Calu3 (cell line): Measurements from ENCODE around the gene INSYN2A. TPM values are rescaled to one million over a fixed set of nuclear protein-coding genes. Genes with fewer than 3 reads are reported as not detected.

Experiments used
- BruUV-seq: library from RNA; stranded (reverse); fragments of 400-500 nt; replicated peaks from 2 replicates; lab custom pipeline; 2021; lab: Mats Ljungman, UMichigan
- CTCF ChIA-PET: fragments of 300-600 bp; sonication (Branson Sonifier 250); formaldehyde crosslinking; loops from one replicate; lab custom pipeline; 2022; ENCODE audit warnings: antibody characterized with exemption; lab: Charles Lee
- DNase-seq: peaks from one replicate; pipeline ENCODE4 v3.0.0; 2022
- H3K27ac Mint-ChIP-seq: one replicate; pipeline ENCODE4 v1.8.0; 2022; ENCODE audit warnings: mixed read lengths; ENCODE audit not compliant: unreplicated experiment
- H3K27me3 Mint-ChIP-seq: one replicate; pipeline ENCODE4 v1.8.0; 2022; ENCODE audit warnings: mixed read lengths; ENCODE audit not compliant: unreplicated experiment
- H3K36me3 Mint-ChIP-seq: one replicate; pipeline ENCODE4 v1.8.0; 2022; ENCODE audit warnings: mild to moderate bottlenecking, moderate library complexity, mixed read lengths; ENCODE audit not compliant: insufficient read depth, unreplicated experiment
- H3K4me1 Mint-ChIP-seq: one replicate; pipeline ENCODE4 v1.8.0; 2022; ENCODE audit warnings: mild to moderate bottlenecking, low read depth, mixed read lengths; ENCODE audit not compliant: unreplicated experiment
- H3K4me3 Mint-ChIP-seq: one replicate; pipeline ENCODE4 v1.8.0; 2022; ENCODE audit warnings: mild to moderate bottlenecking, low read depth, moderate library complexity, mixed read lengths; ENCODE audit not compliant: unreplicated experiment
- H3K9me3 Mint-ChIP-seq: one replicate; pipeline ENCODE4 v1.8.0; 2022; ENCODE audit warnings: low read depth, mixed read lengths; ENCODE audit not compliant: unreplicated experiment
- intact Hi-C: fragments of 100-400 bp; cut with micrococcal nuclease; formaldehyde crosslinking; loops from one replicate; pipeline ENCODE4 v1.10.0; 2022; ENCODE audit not compliant: unreplicated experiment
- total RNA-seq: library from RNA; stranded (reverse); gene quantifications from 2 replicates; pipeline ENCODE4 v1.2.3, GENCODE V29; 2022
- TF ChIP-seq, protein P1 (sequence below): fragments of 200-600 bp; IDR thresholded peaks from one replicate; pipeline ENCODE4 v1.8.0; 2022; ENCODE audit warnings: antibody characterized with exemption; ENCODE audit not compliant: unreplicated experiment

INSYN2A gene
- total RNA-seq, 1 experiment from 2014 or later = not detected

DNA sequence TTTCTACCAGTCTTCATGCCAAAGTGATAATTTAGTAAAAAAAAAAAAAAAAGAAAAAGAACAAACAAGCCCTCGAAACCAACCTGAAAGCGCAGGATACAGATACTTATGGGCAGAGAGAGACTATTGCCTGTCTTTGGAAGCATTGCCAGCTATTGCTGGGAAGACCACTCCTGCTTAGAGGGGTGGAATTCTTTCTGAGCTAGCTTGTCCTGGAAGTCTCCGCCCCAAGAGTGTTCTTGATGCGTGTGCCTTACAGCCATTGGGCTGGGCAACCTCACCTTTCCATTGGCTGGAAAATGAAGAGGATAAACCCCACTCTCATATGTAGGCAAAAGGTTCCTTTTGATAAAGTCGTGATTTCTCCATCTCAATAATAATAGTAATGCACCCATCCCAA is 19.9 kb upstream of the INSYN2A start:
- no peaks in the 10 kb centered on the region for H3K27me3 Mint-ChIP-seq
- TF ChIP-seq, protein P1, sequence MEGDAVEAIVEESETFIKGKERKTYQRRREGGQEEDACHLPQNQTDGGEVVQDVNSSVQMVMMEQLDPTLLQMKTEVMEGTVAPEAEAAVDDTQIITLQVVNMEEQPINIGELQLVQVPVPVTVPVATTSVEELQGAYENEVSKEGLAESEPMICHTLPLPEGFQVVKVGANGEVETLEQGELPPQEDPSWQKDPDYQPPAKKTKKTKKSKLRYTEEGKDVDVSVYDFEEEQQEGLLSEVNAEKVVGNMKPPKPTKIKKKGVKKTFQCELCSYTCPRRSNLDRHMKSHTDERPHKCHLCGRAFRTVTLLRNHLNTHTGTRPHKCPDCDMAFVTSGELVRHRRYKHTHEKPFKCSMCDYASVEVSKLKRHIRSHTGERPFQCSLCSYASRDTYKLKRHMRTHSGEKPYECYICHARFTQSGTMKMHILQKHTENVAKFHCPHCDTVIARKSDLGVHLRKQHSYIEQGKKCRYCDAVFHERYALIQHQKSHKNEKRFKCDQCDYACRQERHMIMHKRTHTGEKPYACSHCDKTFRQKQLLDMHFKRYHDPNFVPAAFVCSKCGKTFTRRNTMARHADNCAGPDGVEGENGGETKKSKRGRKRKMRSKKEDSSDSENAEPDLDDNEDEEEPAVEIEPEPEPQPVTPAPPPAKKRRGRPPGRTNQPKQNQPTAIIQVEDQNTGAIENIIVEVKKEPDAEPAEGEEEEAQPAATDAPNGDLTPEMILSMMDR = no peak
- DNase-seq = no peak
- no peaks in the 10 kb centered on the region for H3K36me3 Mint-ChIP-seq
- intact Hi-C loops = no loop called here
- H3K4me3 Mint-ChIP-seq = no peak overlapping the region
- no peaks in the 10 kb centered on the region for H3K4me1 Mint-ChIP-seq
- H3K9me3 Mint-ChIP-seq = no peaks in the 10 kb centered on the region
- CTCF ChIA-PET = interaction anchor here (0.8 kb wide), 1 partner anchor 17 kb away, joined by 3 read pairs; no protein-coding TSS in a partner anchor
- H3K27ac Mint-ChIP-seq = no peak overlapping the region
- no TSS peak for BruUV-seq

DNA sequence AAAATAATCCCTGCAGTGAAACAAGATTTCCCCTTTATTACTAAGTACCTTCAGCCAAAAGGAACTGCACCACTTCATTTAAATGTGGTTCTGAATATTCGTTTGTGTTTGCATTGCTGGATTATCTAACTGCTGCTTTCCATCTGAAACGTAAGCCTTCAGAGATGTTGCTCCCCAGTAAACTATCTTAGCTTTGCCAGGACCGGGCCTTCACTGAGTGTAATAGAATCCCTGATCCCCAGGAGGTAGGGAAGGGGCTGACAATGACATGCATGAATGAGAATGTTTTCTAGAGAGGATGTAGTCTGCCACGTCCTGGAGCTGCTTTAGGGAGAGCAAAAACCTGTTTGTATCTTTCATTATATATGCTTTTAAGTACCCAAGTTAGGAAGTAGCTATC is 19.5 kb upstream of the INSYN2A start:
- Mint-ChIP-seq H3K4me1 (no peaks in the 10 kb centered on the region), H3K27ac (no peak overlapping the region), H3K27me3 (no peaks in the 10 kb centered on the region), H3K36me3 (no peaks in the 10 kb centered on the region), H3K4me3 (no peak overlapping the region), H3K9me3 (no peaks in the 10 kb centered on the region)
- BruUV-seq = no TSS peak
- intact Hi-C loops = no loop called here
- CTCF ChIA-PET = interaction anchor here (0.8 kb wide), 1 partner anchor 17 kb away, joined by 3 read pairs; no protein-coding TSS in a partner anchor
- TF ChIP-seq, protein P1 = no peak
- DNase-seq = no peak

DNA sequence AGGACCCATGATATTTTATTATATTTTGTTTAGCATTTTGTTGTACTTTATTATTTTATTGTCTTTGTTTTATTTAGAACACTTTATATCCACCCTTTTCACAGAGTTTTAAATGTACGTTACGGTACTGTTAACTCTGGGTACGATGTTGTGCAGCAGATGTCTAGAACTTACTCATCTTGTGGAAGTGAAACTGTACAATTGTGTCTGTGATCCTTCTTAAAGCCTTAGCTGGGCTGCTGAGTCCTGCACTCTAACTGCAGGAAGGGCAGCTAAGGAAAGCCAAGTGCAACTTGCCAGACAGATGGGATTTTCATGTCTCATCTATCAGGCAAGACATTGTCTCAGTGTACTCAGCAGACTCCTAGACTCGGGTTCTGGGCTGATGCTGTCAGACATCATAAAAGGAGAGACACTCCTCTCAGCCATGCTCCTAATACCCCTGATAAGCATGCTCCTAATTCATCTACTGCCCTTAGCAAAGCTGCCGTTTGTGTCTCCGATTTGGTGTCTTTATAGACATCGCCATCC is 14.6 kb upstream of the INSYN2A start:
- intact Hi-C loops = no loop called here
- no TSS peak for BruUV-seq
- H3K36me3 Mint-ChIP-seq = no peaks in the 10 kb centered on the region
- no peak overlapping the region for H3K4me3 Mint-ChIP-seq
- CTCF ChIA-PET = no interaction called here
- TF ChIP-seq, protein P1 = no peak
- DNase-seq = no peak
- H3K27me3 Mint-ChIP-seq = no peaks in the 10 kb centered on the region
- no peaks in the 10 kb centered on the region for H3K4me1 Mint-ChIP-seq
- no peak overlapping the region for H3K27ac Mint-ChIP-seq
- no peaks in the 10 kb centered on the region for H3K9me3 Mint-ChIP-seq

DNA sequence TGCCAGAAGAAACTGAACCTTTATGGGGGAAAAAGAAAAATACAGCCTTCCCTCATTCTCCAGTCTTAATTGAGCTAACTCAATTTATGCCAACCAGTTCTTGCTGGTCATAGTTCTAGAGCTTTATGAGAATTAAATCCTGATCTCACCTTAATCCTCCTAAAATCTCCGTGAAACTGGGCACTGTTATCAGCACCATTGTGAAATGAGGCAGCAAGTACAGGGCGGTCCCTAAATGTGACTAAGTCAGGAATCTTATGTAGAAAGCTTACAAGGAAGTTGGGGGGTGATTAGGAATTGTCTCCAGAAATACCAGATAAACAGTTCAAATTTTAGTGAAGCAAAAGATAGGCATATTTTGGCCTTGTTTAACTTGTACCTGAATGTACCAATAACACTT is 10.7 kb upstream of the INSYN2A start:
- Mint-ChIP-seq H3K9me3 (no peaks in the 10 kb centered on the region), H3K27me3 (no peaks in the 10 kb centered on the region), H3K36me3 (no peaks in the 10 kb centered on the region), H3K4me1 (no peaks in the 10 kb centered on the region), H3K27ac (no peak overlapping the region), H3K4me3 (no peak overlapping the region)
- TF ChIP-seq, protein P1 = no peak
- intact Hi-C loops = no loop called here
- no TSS peak for BruUV-seq
- DNase-seq = no peak
- CTCF ChIA-PET = no interaction called here
